Upper lobe of left lung (tissue), 6 donors: ENCODE data around the gene SP140. TPM values are rescaled to one million over a fixed set of nuclear protein-coding genes. Genes with fewer than 3 reads are reported as not detected.

Experiments used
- ATAC-seq, 2 donors: fragments of 200-7000 bp; cut with Tn5 transposase; one replicate each; pipeline ENCODE4 v1.9.1; 2022; ENCODE audit warnings: mild to moderate bottlenecking in 2 of 2, moderate library complexity in 2 of 2; ENCODE audit not compliant: low FRiP score in 2 of 2
- DNase-seq, 2 donors: peaks; one replicate each; pipeline ENCODE4 v3.0.0-alpha.2; 2019 to 2020
- H3K27ac ChIP-seq, 4 donors: fragments of 200-600 bp; sonication (generic); one replicate each; pipeline ENCODE4 v1.5.1; 2016 to 2019
- H3K27me3 ChIP-seq, 4 donors: fragments of 200-600 bp; sonication (generic); one replicate each; pipeline ENCODE4 v1.5.1; 2017 to 2019
- H3K36me3 ChIP-seq, 4 donors: fragments of 200-600 bp; sonication (generic); one replicate each; pipeline ENCODE4 v1.5.1; 2016 to 2019
- H3K4me1 ChIP-seq, 4 donors: fragments of 200-600 bp; sonication (generic); one replicate each; pipeline ENCODE4 v1.5.1; 2018 to 2019
- H3K4me3 ChIP-seq, 4 donors: fragments of 200-600 bp; sonication (generic); one replicate each; pipeline ENCODE4 v1.5.1; 2017 to 2019; ENCODE audit warnings: mild to moderate bottlenecking in 2 of 4, moderate library complexity in 1 of 4
- H3K9me3 ChIP-seq, 4 donors: fragments of 200-600 bp; sonication (generic); one replicate each; pipeline ENCODE4 v1.5.1; 2018 to 2019
- CTCF ChIP-seq, 6 experiments: fragments of 450-650 bp in 4 of 6; fragments of 200-600 bp in 2 of 6; sonication (generic) in 2 of 6; IDR thresholded peaks; one replicate each; pipeline ENCODE4 v1.5.1; 2016 to 2019; ENCODE audit warnings: antibody characterized with exemption in 6 of 6
- EP300 ChIP-seq, 4 donors: sonication (generic); formaldehyde crosslinking; IDR thresholded peaks; one replicate each; pipeline ENCODE4 v1.5.1; 2017; ENCODE audit warnings: antibody characterized with exemption in 4 of 4, control low read depth in 2 of 4
- POLR2A ChIP-seq, 4 donors: fragments of 450-650 bp; IDR thresholded peaks; one replicate each; pipeline ENCODE4 v1.5.1; 2016 to 2017; ENCODE audit warnings: antibody characterized with exemption in 4 of 4, mild to moderate bottlenecking in 2 of 4
- POLR2AphosphoS5 ChIP-seq, 2 donors: sonication (generic); formaldehyde crosslinking; IDR thresholded peaks; one replicate each; pipeline ENCODE4 v1.5.1; 2017; ENCODE audit warnings: antibody characterized with exemption in 2 of 2
- WGBS, 2 donors: methylation state at CpG; one replicate each; pipeline ENCODE4 v1.1.5; 2017 to 2018; 5-methylcytosine and 5-hydroxymethylcytosine counted together
- total RNA-seq, 6 donors: library from RNA; depleted of rRNA in 4 of 6; stranded (reverse); fragments of >200 nt in 4 of 6; gene quantifications; one replicate each; pipeline versions ENCODE4 v1.1.0 to v1.2.1, GENCODE V29; 2016 to 2021
- donor health status: DM: no; HTN: no; CAD: no; lungs with moderate emphysema.
- donor health status: DM: no; HTN: yes; CAD: no; lungs with severe emphysema.

The SP140 gene
- total RNA-seq, 6 donors from 2014 or later: 5.1 to 15.7 (median 9.7) TPM

GRCh38 chr2:230356084-230356483 is 130.5 kb downstream of the SP140 start:
- DNase-seq: no peak
- Histone ChIP-seq H3K4me1 (no peaks in the 10 kb centered on the region), H3K27me3 (no peaks in the 10 kb centered on the region), H3K4me3 (no peak overlapping the region), H3K27ac (no peak overlapping the region), H3K36me3 (peaks cover 0 to 28% (median 9%) of the 10 kb centered on the region in 4 donors), H3K9me3 (no peaks in the 10 kb centered on the region)
- TF ChIP-seq CTCF (IDR thresholded peaks at IDR 0.05) (no peak), POLR2A (IDR thresholded peaks at IDR 0.05) (no peak), EP300 (IDR thresholded peaks at IDR 0.05) (no peak), POLR2AphosphoS5 (IDR thresholded peaks at IDR 0.05) (no peak)
- ATAC-seq: peak in 1 of 2 donors; percentile 8
- 65 to 68% methylated on average over 2 of the region's 2 CpGs for WGBS, 2 donors

- DNase-seq: no peak
- no peak for TF ChIP-seq POLR2AphosphoS5 (IDR thresholded peaks at IDR 0.05)
- no peak for TF ChIP-seq EP300 (IDR thresholded peaks at IDR 0.05)
- no peak for TF ChIP-seq POLR2A (IDR thresholded peaks at IDR 0.05)
- no peak for TF ChIP-seq CTCF (IDR thresholded peaks at IDR 0.05)
- WGBS, 2 donors: 95 to 100% methylated on average over 1 of the region's 1 CpG
- no peak for ATAC-seq
- no peaks in the 10 kb centered on the region for H3K4me1 ChIP-seq
- no peaks in the 10 kb centered on the region for H3K9me3 ChIP-seq
- H3K27ac ChIP-seq: no peak overlapping the region
- no peaks in the 10 kb centered on the region for H3K27me3 ChIP-seq
- H3K4me3 ChIP-seq: no peak overlapping the region
- H3K36me3 ChIP-seq: peaks cover 0 to 43% (median 9%) of the 10 kb centered on the region in 4 donors
Observed at GRCh38 chr2:230358305-230358704, 132.8 kb downstream of the SP140 start.

- Histone ChIP-seq H3K27me3 (no peaks in the 10 kb centered on the region), H3K36me3 (peaks cover 0 to 43% (median 9%) of the 10 kb centered on the region in 4 donors)
- TF ChIP-seq POLR2A (IDR thresholded peaks at IDR 0.05) (no peak), POLR2AphosphoS5 (IDR thresholded peaks at IDR 0.05) (no peak), CTCF (IDR thresholded peaks at IDR 0.05) (no peak), EP300 (IDR thresholded peaks at IDR 0.05) (no peak)
Observed at GRCh38 chr2:230360028-230360427, 134.5 kb downstream of the SP140 start.

GRCh38 chr2:230362030-230362691 is 136.6 kb downstream of the SP140 start:
- Histone ChIP-seq H3K4me1 (no peaks in the 10 kb centered on the region), H3K4me3 (no peak overlapping the region), H3K9me3 (no peaks in the 10 kb centered on the region), H3K27ac (no peak overlapping the region), H3K27me3 (no peaks in the 10 kb centered on the region), H3K36me3 (peaks cover 0 to 43% (median 9%) of the 10 kb centered on the region in 4 donors)
- WGBS, 2 donors: 40 to 49% methylated on average over 1 of the region's 1 CpG
- TF ChIP-seq CTCF (IDR thresholded peaks at IDR 0.05) (no peak), POLR2A (IDR thresholded peaks at IDR 0.05) (no peak), POLR2AphosphoS5 (IDR thresholded peaks at IDR 0.05) (no peak), EP300 (IDR thresholded peaks at IDR 0.05) (no peak)
- ATAC-seq (no peak), DNase-seq (no peak)

More at GRCh38 chr2:230360028-230360427, 134.5 kb downstream of the SP140 start:
- WGBS, 2 donors: 68 to 76% methylated on average over 1 of the region's 1 CpG
- no peaks in the 10 kb centered on the region for H3K9me3 ChIP-seq
- no peak overlapping the region for H3K27ac ChIP-seq
- no peak for ATAC-seq
- no peaks in the 10 kb centered on the region for H3K4me1 ChIP-seq
- no peak overlapping the region for H3K4me3 ChIP-seq
- no peak for DNase-seq

Other genes with a start within 250 kb of the SP140 start
- 1 to 10 TPM in 3 of 6 donors, under 1 TPM in 2, not detected in 1; 0.55 to 5.5 (median 1.6) TPM for gene SLC16A14, start 156.8 kb upstream of the SP140 start, total RNA-seq
- 10 to 100 TPM; 22.2 to 89.1 (median 38.4) TPM for gene SP110, start 5.8 kb upstream of the SP140 start, total RNA-seq
- gene SP140L, start 101.5 kb downstream of the SP140 start, total RNA-seq: 10 to 100 TPM; 15.5 to 38.8 (median 18.9) TPM
- gene SP100, start 190.5 kb downstream of the SP140 start, total RNA-seq: 100 to 1,000 TPM; 117 to 260 (median 153) TPM